ENCODE data around the gene IER5.

IER5 gene

DNA sequence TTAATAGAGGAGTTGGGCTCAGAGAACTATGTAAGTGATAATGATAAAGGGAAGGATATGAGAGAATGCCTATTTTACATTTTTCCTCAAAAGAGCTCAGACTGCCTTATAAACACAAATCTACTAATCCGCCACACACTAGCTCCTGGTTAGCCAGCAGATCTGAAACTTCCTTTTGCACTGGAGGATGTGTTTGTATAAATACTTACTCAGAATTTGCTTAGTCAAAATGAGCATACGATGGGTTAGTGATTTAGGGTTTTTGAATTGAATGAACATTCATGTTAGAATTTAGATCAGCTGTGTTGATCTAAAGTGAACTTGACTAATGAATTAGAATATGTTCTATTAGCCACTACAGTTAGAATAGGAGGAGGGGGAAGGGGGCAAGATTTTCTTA, 9.1 kb upstream of the IER5 start:
- no peak overlapping the region for H3K4me3 ChIP-seq (ENCODE audit: low read depth in 1 of 2, low read length in 2 of 2)
- no peaks in the 10 kb centered on the region for H3K36me3 ChIP-seq (ENCODE audit: control insufficient read depth in 1 of 2, insufficient read depth in 2 of 2, low read length in 2 of 2)
- H3K27ac ChIP-seq (ENCODE audit: low read length), result no peak overlapping the region
- peaks cover 0 to 7% of the 10 kb centered on the region in 2 donors for H3K4me1 ChIP-seq (ENCODE audit: control insufficient read depth in 1 of 2, insufficient read depth in 2 of 2, low read length in 2 of 2)
- H3K27me3 ChIP-seq (ENCODE audit: low read depth, low read length), result no peaks in the 10 kb centered on the region
- H3K9me3 ChIP-seq (ENCODE audit: control insufficient read depth in 1 of 2, low read length in 2 of 2), result no peaks in the 10 kb centered on the region

- Histone ChIP-seq H3K27me3 (ENCODE audit: low read depth, low read length) (no peaks in the 10 kb centered on the region), H3K4me1 (ENCODE audit: control insufficient read depth in 1 of 2, insufficient read depth in 2 of 2, low read length in 2 of 2) (peaks cover 0 to 7% of the 10 kb centered on the region in 2 donors), H3K27ac (ENCODE audit: low read length) (no peak overlapping the region), H3K4me3 (ENCODE audit: low read depth in 1 of 2, low read length in 2 of 2) (no peak overlapping the region), H3K36me3 (ENCODE audit: control insufficient read depth in 1 of 2, insufficient read depth in 2 of 2, low read length in 2 of 2) (no peaks in the 10 kb centered on the region), H3K9me3 (ENCODE audit: control insufficient read depth in 1 of 2, low read length in 2 of 2) (no peaks in the 10 kb centered on the region)
These were observed 8.6 kb upstream of the IER5 start for GRCh38 chr1:181079920-181080319.

- Histone ChIP-seq H3K27ac (ENCODE audit: low read length) (no peak overlapping the region), H3K9me3 (ENCODE audit: control insufficient read depth in 1 of 2, low read length in 2 of 2) (no peaks in the 10 kb centered on the region), H3K4me1 (ENCODE audit: control insufficient read depth in 1 of 2, insufficient read depth in 2 of 2, low read length in 2 of 2) (peaks cover 0 to 7% of the 10 kb centered on the region in 2 donors), H3K36me3 (ENCODE audit: control insufficient read depth in 1 of 2, insufficient read depth in 2 of 2, low read length in 2 of 2) (no peaks in the 10 kb centered on the region), H3K4me3 (ENCODE audit: low read depth in 1 of 2, low read length in 2 of 2) (no peak overlapping the region), H3K27me3 (ENCODE audit: low read depth, low read length) (no peaks in the 10 kb centered on the region)
These were observed 7.9 kb upstream of the IER5 start for GRCh38 chr1:181080556-181080955.

- H3K27me3 ChIP-seq (ENCODE audit: low read depth, low read length), result no peaks in the 10 kb centered on the region
- no peak overlapping the region for H3K27ac ChIP-seq (ENCODE audit: low read length)
- H3K4me1 ChIP-seq (ENCODE audit: control insufficient read depth in 1 of 2, insufficient read depth in 2 of 2, low read length in 2 of 2), result peaks cover 0 to 7% of the 10 kb centered on the region in 2 donors
- H3K9me3 ChIP-seq (ENCODE audit: control insufficient read depth in 1 of 2, low read length in 2 of 2), result no peaks in the 10 kb centered on the region
- H3K36me3 ChIP-seq (ENCODE audit: control insufficient read depth in 1 of 2, insufficient read depth in 2 of 2, low read length in 2 of 2), result no peaks in the 10 kb centered on the region
- no peak overlapping the region for H3K4me3 ChIP-seq (ENCODE audit: low read depth in 1 of 2, low read length in 2 of 2)
These were observed 7.1 kb upstream of the IER5 start for GRCh38 chr1:181081395-181081794.

- no peak overlapping the region for H3K4me3 ChIP-seq (ENCODE audit: low read depth in 1 of 2, low read length in 2 of 2)
- H3K4me1 ChIP-seq (ENCODE audit: control insufficient read depth in 1 of 2, insufficient read depth in 2 of 2, low read length in 2 of 2), result peaks cover 0 to 4% of the 10 kb centered on the region in 2 donors
- no peaks in the 10 kb centered on the region for H3K27me3 ChIP-seq (ENCODE audit: low read depth, low read length)
- H3K9me3 ChIP-seq (ENCODE audit: control insufficient read depth in 1 of 2, low read length in 2 of 2), result no peaks in the 10 kb centered on the region
- H3K27ac ChIP-seq (ENCODE audit: low read length), result no peak overlapping the region
- no peaks in the 10 kb centered on the region for H3K36me3 ChIP-seq (ENCODE audit: control insufficient read depth in 1 of 2, insufficient read depth in 2 of 2, low read length in 2 of 2)
These were observed 4.5 kb upstream of the IER5 start for GRCh38 chr1:181083842-181084605.

GRCh38 chr1:181084606-181084969, 3.9 kb upstream of the IER5 start:
- Histone ChIP-seq H3K27me3 (ENCODE audit: low read depth, low read length) (no peaks in the 10 kb centered on the region), H3K4me1 (ENCODE audit: control insufficient read depth in 1 of 2, insufficient read depth in 2 of 2, low read length in 2 of 2) (peaks cover 0 to 4% of the 10 kb centered on the region in 2 donors), H3K36me3 (ENCODE audit: control insufficient read depth in 1 of 2, insufficient read depth in 2 of 2, low read length in 2 of 2) (no peaks in the 10 kb centered on the region), H3K27ac (ENCODE audit: low read length) (no peak overlapping the region), H3K9me3 (ENCODE audit: control insufficient read depth in 1 of 2, low read length in 2 of 2) (no peaks in the 10 kb centered on the region), H3K4me3 (ENCODE audit: low read depth in 1 of 2, low read length in 2 of 2) (no peak overlapping the region)

DNA sequence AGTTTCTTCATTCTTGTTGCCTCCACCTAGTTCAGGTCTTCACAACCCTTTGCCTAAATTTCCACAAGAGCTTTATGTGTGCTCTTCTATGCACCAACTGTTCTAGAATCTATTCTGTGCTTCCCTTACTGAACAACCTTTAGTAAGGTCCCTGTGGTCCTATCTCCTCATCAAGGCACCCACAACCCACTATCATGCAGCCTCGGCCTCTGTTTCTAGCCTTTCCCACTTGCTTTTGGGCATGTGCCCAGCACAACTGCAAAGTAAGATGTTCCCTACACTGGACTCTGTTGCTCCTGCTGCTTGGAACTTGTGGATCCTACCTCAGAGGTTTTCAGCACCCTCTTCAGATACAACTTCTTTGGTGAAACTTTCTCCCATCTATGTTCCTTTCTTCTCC, 2.4 kb upstream of the IER5 start:
- H3K9me3 ChIP-seq (ENCODE audit: control insufficient read depth in 1 of 2, low read length in 2 of 2), result no peaks in the 10 kb centered on the region
- H3K36me3 ChIP-seq (ENCODE audit: control insufficient read depth in 1 of 2, insufficient read depth in 2 of 2, low read length in 2 of 2), result no peaks in the 10 kb centered on the region
- no peak overlapping the region for H3K4me3 ChIP-seq (ENCODE audit: low read depth in 1 of 2, low read length in 2 of 2)
- peaks cover 4% of the 10 kb centered on the region in 2 donors for H3K4me1 ChIP-seq (ENCODE audit: control insufficient read depth in 1 of 2, insufficient read depth in 2 of 2, low read length in 2 of 2)
- no peak overlapping the region for H3K27ac ChIP-seq (ENCODE audit: low read length)
- H3K27me3 ChIP-seq (ENCODE audit: low read depth, low read length), result no peaks in the 10 kb centered on the region

- Histone ChIP-seq H3K27me3 (ENCODE audit: low read depth, low read length) (no peaks in the 10 kb centered on the region), H3K36me3 (ENCODE audit: control insufficient read depth in 1 of 2, insufficient read depth in 2 of 2, low read length in 2 of 2) (no peaks in the 10 kb centered on the region), H3K4me3 (ENCODE audit: low read depth in 1 of 2, low read length in 2 of 2) (no peak overlapping the region), H3K9me3 (ENCODE audit: control insufficient read depth in 1 of 2, low read length in 2 of 2) (no peaks in the 10 kb centered on the region), H3K4me1 (ENCODE audit: control insufficient read depth in 1 of 2, insufficient read depth in 2 of 2, low read length in 2 of 2) (peaks cover 4 to 12% of the 10 kb centered on the region in 2 donors), H3K27ac (ENCODE audit: low read length) (no peak overlapping the region)
These were observed 1.6 kb upstream of the IER5 start for GRCh38 chr1:181086926-181087325.

- Histone ChIP-seq H3K27me3 (ENCODE audit: low read depth, low read length) (no peaks in the 10 kb centered on the region), H3K4me3 (ENCODE audit: low read depth in 1 of 2, low read length in 2 of 2) (no peak overlapping the region), H3K4me1 (ENCODE audit: control insufficient read depth in 1 of 2, insufficient read depth in 2 of 2, low read length in 2 of 2) (peaks cover 4 to 14% of the 10 kb centered on the region in 2 donors), H3K27ac (ENCODE audit: low read length) (peak overlapping the region; percentile 85), H3K36me3 (ENCODE audit: control insufficient read depth in 1 of 2, insufficient read depth in 2 of 2, low read length in 2 of 2) (no peaks in the 10 kb centered on the region), H3K9me3 (ENCODE audit: control insufficient read depth in 1 of 2, low read length in 2 of 2) (no peaks in the 10 kb centered on the region)
These were observed 1.0 kb upstream of the IER5 start for GRCh38 chr1:181087400-181087901.

GRCh38 chr1:181089017-181089675, 646 bp downstream of the IER5 start:
- peaks cover 4 to 14% of the 10 kb centered on the region in 2 donors for H3K4me1 ChIP-seq (ENCODE audit: control insufficient read depth in 1 of 2, insufficient read depth in 2 of 2, low read length in 2 of 2)
- no peaks in the 10 kb centered on the region for H3K9me3 ChIP-seq (ENCODE audit: control insufficient read depth in 1 of 2, low read length in 2 of 2)
- H3K27me3 ChIP-seq (ENCODE audit: low read depth, low read length), result no peaks in the 10 kb centered on the region
- peak overlapping the region; percentile 81 to 87 for H3K4me3 ChIP-seq (ENCODE audit: low read depth in 1 of 2, low read length in 2 of 2)
- peak overlapping the region; percentile 92 for H3K27ac ChIP-seq (ENCODE audit: low read length)
- H3K36me3 ChIP-seq (ENCODE audit: control insufficient read depth in 1 of 2, insufficient read depth in 2 of 2, low read length in 2 of 2), result no peaks in the 10 kb centered on the region

- peaks cover 4 to 19% of the 10 kb centered on the region in 2 donors for H3K4me1 ChIP-seq (ENCODE audit: control insufficient read depth in 1 of 2, insufficient read depth in 2 of 2, low read length in 2 of 2)
- H3K9me3 ChIP-seq (ENCODE audit: control insufficient read depth in 1 of 2, low read length in 2 of 2), result no peaks in the 10 kb centered on the region
These were observed 1.4 kb downstream of the IER5 start for GRCh38 chr1:181089676-181090544.

More at GRCh38 chr1:181089676-181090544, 1.4 kb downstream of the IER5 start:
- H3K4me3 ChIP-seq (ENCODE audit: low read depth in 1 of 2, low read length in 2 of 2), result peak overlapping the region; percentile 81 to 87
- H3K27me3 ChIP-seq (ENCODE audit: low read depth, low read length), result no peaks in the 10 kb centered on the region
- no peaks in the 10 kb centered on the region for H3K36me3 ChIP-seq (ENCODE audit: control insufficient read depth in 1 of 2, insufficient read depth in 2 of 2, low read length in 2 of 2)
- H3K27ac ChIP-seq (ENCODE audit: low read length), result peak overlapping the region; percentile 92
